Left kidney (tissue), 2 donors: Measurements from ENCODE around the gene MT1F. TPM values are rescaled to one million over a fixed set of nuclear protein-coding genes. Genes with fewer than 3 reads are reported as not detected.
"Not testable (repeated sequence)": the region's sequence is repeated elsewhere in the genome, so short reads cannot be mapped to it uniquely, and the experiment has no call there.

Experiments
- DNase-seq: peaks from one replicate; pipeline ENCODE4 v3.0.0-alpha.2; 2013
- polyA plus RNA-seq: library from polyadenylated mRNA; unstranded; fragments of 120-200 nt; gene quantifications from one replicate; pipeline ENCODE4 v1.2.1, GENCODE V29; 2013; ENCODE audit not compliant: insufficient read length

Gene MT1F
- polyA plus RNA-seq, 1 donor, result 57.5 TPM

- DNase-seq, result no peak
These were observed 12.3 kb downstream of the MT1F start for GRCh38 chr16:56669840-56670619.

- DNase-seq, result no peak
These were observed 12.8 kb downstream of the MT1F start for GRCh38 chr16:56670620-56670934.

- DNase-seq, result not testable (repeated sequence)
These were observed 13.9 kb downstream of the MT1F start for GRCh38 chr16:56671691-56672090.

- not testable (repeated sequence) for DNase-seq
These were observed 14.4 kb downstream of the MT1F start for GRCh38 chr16:56672171-56672570.

GRCh38 chr16:56672761-56673536, 15.2 kb downstream of the MT1F start:
- DNase-seq, result no peak

- DNase-seq, result no peak
These were observed 16.2 kb downstream of the MT1F start for GRCh38 chr16:56673921-56674320.

GRCh38 chr16:56674570-56674969, 16.8 kb downstream of the MT1F start:
- not testable (repeated sequence) for DNase-seq

GRCh38 chr16:56675685-56676210, 18.0 kb downstream of the MT1F start:
- DNase-seq, result no peak

GRCh38 chr16:56677474-56677873, 19.7 kb downstream of the MT1F start:
- DNase-seq, result no peak

GRCh38 chr16:56679078-56679730, 21.4 kb downstream of the MT1F start:
- DNase-seq, result no peak

- DNase-seq, result no peak
These were observed 22.1 kb downstream of the MT1F start for GRCh38 chr16:56679818-56680217.

GRCh38 chr16:56681939-56682702, 24.4 kb downstream of the MT1F start, which contains the start of gene MT1X:
Gene MT1X (plus strand): TSS chr16:56682470. CDS start chr16:56682541, 71 bp downstream.
- peak; percentile 76 for DNase-seq

- no peak for DNase-seq
These were observed 25.1 kb downstream of the MT1F start for GRCh38 chr16:56682703-56683397.

GRCh38 chr16:56683424-56684172, 25.8 kb downstream of the MT1F start:
- no peak for DNase-seq

GRCh38 chr16:56684256-56684925, 26.6 kb downstream of the MT1F start:
- no peak for DNase-seq

- DNase-seq, result no peak
These were observed 27.3 kb downstream of the MT1F start for GRCh38 chr16:56684926-56685590.

- no peak for DNase-seq
These were observed 29.0 kb downstream of the MT1F start for GRCh38 chr16:56686758-56687157.

- DNase-seq, result no peak
These were observed 31.0 kb downstream of the MT1F start for GRCh38 chr16:56688762-56689161.

- DNase-seq, result no peak
These were observed 31.4 kb downstream of the MT1F start for GRCh38 chr16:56689171-56689570.
